GM15510 (cell line): Measurements from ENCODE around the gene DDHD1.

Experiments
- POLR2A ChIP-seq: IDR thresholded peaks from 3 replicates; pipeline ENCODE4 v1.6.1; 2011; ENCODE audit warnings: borderline replicate concordance; ENCODE audit not compliant: insufficient read length; ENCODE audit errors: extremely low read depth

The DDHD1 gene

DNA sequence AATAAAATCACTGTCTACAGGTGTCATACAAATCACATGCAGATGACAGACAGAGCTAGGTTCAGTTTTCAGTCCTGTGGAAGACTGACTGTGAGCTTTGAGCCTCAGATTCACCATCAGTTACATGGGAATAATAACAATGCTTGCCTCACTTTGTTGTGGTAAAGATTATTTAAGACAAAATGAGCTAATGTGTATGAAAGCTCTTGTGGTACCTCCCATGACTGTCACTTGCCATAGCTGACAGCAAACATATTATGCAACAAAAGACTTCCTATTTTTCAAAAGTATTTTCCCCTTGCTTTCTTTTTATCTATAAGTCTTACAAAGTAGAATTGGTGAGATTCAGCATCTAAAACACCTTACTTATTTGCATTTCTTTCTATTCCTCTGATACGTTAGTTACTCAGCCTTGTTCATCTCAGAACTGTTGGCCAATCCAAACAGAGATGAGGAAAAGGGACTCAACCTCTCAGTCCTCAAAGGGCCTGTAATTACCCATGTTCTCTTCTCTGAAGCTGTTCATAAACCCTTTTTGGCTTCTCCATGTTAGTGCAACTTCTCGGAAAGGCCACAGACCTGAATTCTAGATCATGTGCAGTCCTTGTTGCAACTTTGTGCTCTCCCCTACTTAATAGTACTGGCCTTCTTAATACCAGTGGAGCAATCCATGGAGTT lies 8.8 kb upstream of the DDHD1 start:
- no peak for TF ChIP-seq POLR2A

GRCh38 chr14:53156238-53156637 lies 3.1 kb upstream of the DDHD1 start:
- no peak for TF ChIP-seq POLR2A

- TF ChIP-seq POLR2A, result no peak
Observed at GRCh38 chr14:53153702-53154112, 584 bp upstream of the DDHD1 start.

- no peak for TF ChIP-seq POLR2A
Observed at GRCh38 chr14:53152184-53152886, 788 bp downstream of the DDHD1 start.

DNA sequence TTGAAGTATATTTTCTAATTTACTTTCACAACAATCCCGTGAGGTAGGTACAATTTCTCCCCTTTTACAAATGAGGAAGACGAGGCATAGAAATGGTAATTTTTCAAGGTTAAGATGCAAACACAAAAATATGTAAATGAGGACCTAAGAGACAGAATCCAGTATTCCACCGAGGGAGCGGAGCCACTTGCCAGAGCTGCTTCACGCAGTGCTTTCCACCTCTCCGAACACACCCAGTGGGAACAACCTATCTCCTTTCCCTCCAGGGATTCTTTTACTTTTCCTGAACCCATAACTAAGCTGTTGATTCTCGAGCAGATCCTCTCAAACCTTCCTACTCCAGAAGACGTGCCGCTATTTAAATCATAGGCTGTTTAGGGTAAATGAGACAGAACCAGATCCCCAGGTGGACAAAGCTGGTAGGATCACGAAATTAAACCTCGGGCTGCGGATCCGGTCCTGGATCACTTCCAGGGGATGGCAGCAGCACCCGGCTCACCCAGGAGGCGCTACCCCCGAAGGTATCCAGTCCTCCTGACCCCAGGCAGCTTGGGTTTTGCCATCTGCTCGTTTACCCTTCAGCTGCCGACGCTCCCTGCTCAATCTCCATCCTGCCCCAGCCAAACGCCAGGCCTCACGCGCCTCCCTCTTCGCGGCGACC lies 1.5 kb downstream of the DDHD1 start:
- peak; percentile 49 for TF ChIP-seq POLR2A

- TF ChIP-seq POLR2A, result no peak
Observed at GRCh38 chr14:53149668-53150316, 3.3 kb downstream of the DDHD1 start.

GRCh38 chr14:53148671-53149070 lies 4.5 kb downstream of the DDHD1 start:
- TF ChIP-seq POLR2A, result no peak

DNA sequence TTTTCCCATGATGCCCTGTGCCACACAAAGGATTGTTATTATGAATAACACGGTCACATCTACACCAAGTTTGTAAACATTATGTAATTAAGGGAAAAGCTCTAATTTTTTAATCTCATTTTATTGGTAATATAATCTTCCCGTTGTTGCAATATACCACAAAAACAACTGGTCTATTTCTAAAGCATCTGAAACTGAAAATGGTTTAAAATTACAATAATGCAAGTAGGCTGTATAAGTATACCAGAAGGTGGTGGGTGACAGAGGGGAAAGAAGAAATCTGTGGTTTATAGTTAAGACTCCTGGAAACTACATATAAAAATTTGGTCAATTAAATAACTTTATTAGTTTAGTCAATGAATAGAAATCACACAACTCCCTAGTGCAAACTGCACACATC lies 5.2 kb downstream of the DDHD1 start:
- no peak for TF ChIP-seq POLR2A

DNA sequence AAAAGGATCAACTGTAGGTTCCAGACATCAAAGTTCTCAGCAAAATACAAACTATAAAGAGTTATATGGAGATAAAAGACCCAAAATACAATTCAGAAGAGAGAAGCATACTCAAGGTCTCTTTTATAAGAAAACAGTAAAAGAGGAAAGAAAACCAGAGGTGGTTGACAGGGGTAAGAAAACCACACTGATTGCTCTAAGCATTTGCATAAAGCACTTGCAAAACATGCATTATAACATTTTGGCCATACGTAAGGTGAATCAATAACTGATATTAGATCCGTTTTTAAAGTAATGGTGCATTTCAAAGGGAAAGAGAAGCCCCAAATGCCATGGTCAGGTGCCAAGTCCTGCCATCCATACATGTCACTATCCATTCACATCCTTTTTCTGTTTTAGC lies 5.9 kb downstream of the DDHD1 start:
- no peak for TF ChIP-seq POLR2A

- no peak for TF ChIP-seq POLR2A
Observed at GRCh38 chr14:53146739-53147138, 6.4 kb downstream of the DDHD1 start.

- TF ChIP-seq POLR2A, result no peak
Observed at GRCh38 chr14:53144244-53144643, 8.9 kb downstream of the DDHD1 start.

DNA sequence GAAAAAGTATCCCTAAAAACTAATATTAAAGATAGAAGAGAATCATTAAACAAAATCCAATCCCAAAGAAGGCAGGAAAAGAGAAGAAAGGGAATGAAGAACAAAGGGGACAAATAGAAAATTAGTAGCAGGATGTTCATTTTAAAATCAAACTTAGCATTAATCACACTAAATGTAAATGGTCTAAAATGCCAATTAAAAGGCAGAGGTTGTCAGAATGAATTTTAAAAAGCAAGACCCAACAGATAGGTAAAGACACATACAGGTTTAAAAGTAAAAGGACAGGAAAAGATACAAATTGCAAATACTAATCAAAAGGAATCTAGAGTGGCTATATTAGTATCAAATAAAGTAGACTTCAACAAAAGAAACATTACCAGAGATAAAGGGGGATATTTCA lies 12.5 kb downstream of the DDHD1 start:
- no peak for TF ChIP-seq POLR2A

- TF ChIP-seq POLR2A, result no peak
Observed at GRCh38 chr14:53137568-53138203, 15.4 kb downstream of the DDHD1 start.

DNA sequence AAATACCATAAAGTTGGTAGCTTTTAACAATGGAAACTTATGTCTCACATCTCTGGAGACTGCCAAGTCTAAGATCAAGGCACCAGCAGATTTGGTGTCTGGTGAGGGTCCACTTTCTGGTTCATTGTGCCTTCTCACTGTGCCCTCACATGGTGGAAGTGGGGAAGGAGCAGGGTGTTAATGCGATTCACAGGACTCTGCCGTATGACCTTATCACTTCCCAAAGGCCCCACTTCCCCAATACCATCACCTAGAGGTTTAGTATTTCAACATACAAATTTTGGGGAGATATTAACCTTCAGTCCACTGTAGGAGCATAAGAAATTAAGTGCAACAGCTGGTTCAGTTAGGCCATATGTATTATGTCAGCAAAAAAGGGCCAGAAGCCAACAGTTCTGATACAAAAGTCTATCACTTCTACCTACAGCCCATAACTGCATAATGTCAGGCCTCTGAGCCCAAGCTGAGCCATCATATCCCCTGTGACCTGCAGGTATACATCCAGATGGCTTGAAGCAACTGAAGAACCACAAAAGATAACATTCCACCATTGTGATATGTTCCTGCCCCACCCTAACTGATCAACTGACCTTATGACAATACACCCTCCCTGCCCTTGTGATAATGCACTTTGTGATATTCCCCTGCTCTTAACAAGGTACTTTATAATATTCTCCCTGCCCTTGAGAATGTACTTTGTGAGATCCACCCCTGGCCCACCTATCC lies 24.7 kb downstream of the DDHD1 start:
- TF ChIP-seq POLR2A, result no peak

DNA sequence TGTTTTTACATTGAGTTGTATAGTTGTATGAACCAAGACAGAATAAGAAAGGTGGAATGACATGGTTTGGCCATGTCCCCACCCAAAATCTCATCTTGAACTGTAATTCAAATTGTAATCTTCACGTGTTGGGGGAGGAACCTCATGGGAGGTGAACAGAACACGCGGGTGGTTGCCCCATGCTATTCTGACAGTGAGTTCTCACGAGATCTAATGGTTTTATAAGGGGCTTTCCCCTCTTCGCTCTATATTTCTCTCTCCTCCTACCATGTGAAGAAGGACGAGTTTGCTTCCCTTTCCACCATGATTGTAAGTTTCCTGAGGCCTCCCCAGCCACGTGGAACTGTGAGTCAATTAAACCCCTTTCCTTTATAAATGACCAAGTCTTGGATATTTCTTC lies 25.3 kb downstream of the DDHD1 start:
- TF ChIP-seq POLR2A, result no peak

DNA sequence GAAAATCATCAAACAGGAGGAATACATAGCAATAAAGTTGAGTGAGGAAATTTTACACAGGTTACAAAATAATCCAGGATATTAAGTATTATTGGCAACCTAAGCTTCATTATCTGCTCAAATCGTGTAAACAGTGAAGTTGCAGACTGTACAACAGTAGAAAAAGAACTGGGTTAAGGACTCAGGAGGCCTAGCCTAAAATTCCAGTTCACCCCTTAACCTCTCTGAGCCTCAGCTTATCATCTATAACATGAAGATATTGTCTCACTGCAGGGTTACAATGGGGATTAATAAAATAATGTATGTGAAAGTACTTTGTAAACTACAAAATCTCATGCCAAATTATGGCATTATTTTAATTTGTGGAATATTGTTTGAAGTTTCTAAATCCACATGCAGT lies 26.0 kb downstream of the DDHD1 start:
- no peak for TF ChIP-seq POLR2A
